ENCODE results near the gene DYRK1A.

The DYRK1A gene

GRCh38 chr21:37568916-37569315 is 202.3 kb downstream of the DYRK1A start:
- peaks cover 68% of the 10 kb centered on the region for H3K4me1 Mint-ChIP-seq
- no peak for TF ChIP-seq CTCF (IDR thresholded peaks at IDR 0.05; ENCODE audit: unreplicated experiment in 3 of 3)
- no peak overlapping the region for H3K27ac Mint-ChIP-seq
- H3K4me3 Mint-ChIP-seq, result no peak overlapping the region
- H3K9me3 Mint-ChIP-seq, result no peaks in the 10 kb centered on the region
- peaks cover 42% of the 10 kb centered on the region for H3K27me3 Mint-ChIP-seq (ENCODE audit: low read depth)
- no peaks in the 10 kb centered on the region for H3K36me3 Mint-ChIP-seq (ENCODE audit: low read depth)

GRCh38 chr21:37571442-37571841 is 204.9 kb downstream of the DYRK1A start:
- Mint-ChIP-seq H3K27me3 (ENCODE audit: low read depth) (peaks cover 28% of the 10 kb centered on the region), H3K9me3 (peaks cover 5% of the 10 kb centered on the region)

GRCh38 chr21:37574316-37574715 is 207.7 kb downstream of the DYRK1A start:
- Mint-ChIP-seq H3K4me3 (no peak overlapping the region), H3K36me3 (ENCODE audit: low read depth) (peaks cover 1% of the 10 kb centered on the region), H3K4me1 (peaks cover 32% of the 10 kb centered on the region), H3K27ac (no peak overlapping the region), H3K27me3 (ENCODE audit: low read depth) (peaks cover 7% of the 10 kb centered on the region), H3K9me3 (peaks cover 20% of the 10 kb centered on the region)
- no peak for TF ChIP-seq CTCF (IDR thresholded peaks at IDR 0.05; ENCODE audit: unreplicated experiment in 3 of 3)

More at GRCh38 chr21:37571442-37571841, 204.9 kb downstream of the DYRK1A start:
- Mint-ChIP-seq H3K36me3 (ENCODE audit: low read depth) (no peaks in the 10 kb centered on the region), H3K4me3 (no peak overlapping the region), H3K4me1 (peaks cover 57% of the 10 kb centered on the region), H3K27ac (peak overlapping the region in 1 of 3 experiments; percentile 44)
- no peak for TF ChIP-seq CTCF (IDR thresholded peaks at IDR 0.05; ENCODE audit: unreplicated experiment in 3 of 3)

GRCh38 chr21:37574751-37575150 is 208.2 kb downstream of the DYRK1A start:
- Mint-ChIP-seq H3K36me3 (ENCODE audit: low read depth) (peaks cover 5% of the 10 kb centered on the region), H3K4me1 (peaks cover 29% of the 10 kb centered on the region), H3K27me3 (ENCODE audit: low read depth) (peaks cover 7% of the 10 kb centered on the region), H3K27ac (no peak overlapping the region), H3K9me3 (peaks cover 24% of the 10 kb centered on the region), H3K4me3 (peak overlapping the region in 1 of 3 experiments; percentile 57)
- TF ChIP-seq CTCF (IDR thresholded peaks at IDR 0.05; ENCODE audit: unreplicated experiment in 3 of 3), result no peak

GRCh38 chr21:37575580-37575979 is 209.0 kb downstream of the DYRK1A start:
- Mint-ChIP-seq H3K36me3 (ENCODE audit: low read depth) (peaks cover 8% of the 10 kb centered on the region), H3K27ac (peak overlapping the region in 2 of 3 experiments; percentile 22 to 75), H3K4me3 (peak overlapping the region in 2 of 3 experiments; percentile 15 to 57), H3K27me3 (ENCODE audit: low read depth) (peaks cover 4% of the 10 kb centered on the region), H3K9me3 (peaks cover 30% of the 10 kb centered on the region), H3K4me1 (peaks cover 34% of the 10 kb centered on the region)
- no peak for TF ChIP-seq CTCF (IDR thresholded peaks at IDR 0.05; ENCODE audit: unreplicated experiment in 3 of 3)

Data from nephron (organoid).